HG02973 (cell line): ENCODE measurements around the gene CDRT15L2.
"Not testable (repeated sequence)": the region's sequence is repeated elsewhere in the genome, so short reads cannot be mapped to it uniquely, and the experiment has no call there.

Source experiments
- ATAC-seq: cut with Tn5 transposase; IDR thresholded peaks from one replicate; pipeline ENCODE4 v1.9.1; 2021; ENCODE audit warnings: moderate library complexity; ENCODE audit not compliant: unreplicated experiment

CDRT15L2 gene

GRCh38 chr17:20573216-20573615 is 6.3 kb upstream of the CDRT15L2 start:
- not testable (repeated sequence) for ATAC-seq

GRCh38 chr17:20575071-20575470 is 4.5 kb upstream of the CDRT15L2 start:
- not testable (repeated sequence) for ATAC-seq

GRCh38 chr17:20583891-20584577 is 4.5 kb downstream of the CDRT15L2 start:
- ATAC-seq, result not testable (repeated sequence)

GRCh38 chr17:20588744-20589453 is 9.4 kb downstream of the CDRT15L2 start:
- ATAC-seq, result not testable (repeated sequence)

- not testable (repeated sequence) for ATAC-seq
These were observed 9.9 kb downstream of the CDRT15L2 start for GRCh38 chr17:20589454-20589810.

GRCh38 chr17:20591040-20591439 is 11.5 kb downstream of the CDRT15L2 start:
- not testable (repeated sequence) for ATAC-seq

GRCh38 chr17:20605568-20605967 is 26.0 kb downstream of the CDRT15L2 start:
- ATAC-seq, result not testable (repeated sequence)

- ATAC-seq, result not testable (repeated sequence)
These were observed 30.0 kb downstream of the CDRT15L2 start for GRCh38 chr17:20609490-20609889.

GRCh38 chr17:20611309-20611708 is 31.8 kb downstream of the CDRT15L2 start:
- ATAC-seq, result no peak

- ATAC-seq, result no peak
These were observed 33.1 kb downstream of the CDRT15L2 start for GRCh38 chr17:20612635-20613034.

- no peak for ATAC-seq
These were observed 33.7 kb downstream of the CDRT15L2 start for GRCh38 chr17:20613248-20613647.

GRCh38 chr17:20613905-20614304 is 34.4 kb downstream of the CDRT15L2 start:
- ATAC-seq, result no peak

GRCh38 chr17:20615461-20615860 is 35.9 kb downstream of the CDRT15L2 start:
- ATAC-seq, result not testable (repeated sequence)
